ENCODE results near the gene WDR33.

WDR33 gene

GRCh38 chr2:127661072-127661649 is 149.8 kb downstream of the WDR33 start:
- Histone ChIP-seq H3K9me3 (ENCODE audit: low read length) (peaks cover 2% of the 10 kb centered on the region), H3K36me3 (ENCODE audit: insufficient read depth, low read length) (no peaks in the 10 kb centered on the region), H2AFZ (ENCODE audit: low read depth, low read length) (no peak overlapping the region), H3K27me3 (ENCODE audit: insufficient read depth, low read length) (peaks cover 35% of the 10 kb centered on the region), H3K4me1 (ENCODE audit: insufficient read depth, low read length) (peaks cover 8% of the 10 kb centered on the region), H3K4me3 (ENCODE audit: low read length) (no peak overlapping the region)

- no peak overlapping the region for H2AFZ ChIP-seq (ENCODE audit: low read depth, low read length)
- no peak overlapping the region for H3K4me3 ChIP-seq (ENCODE audit: low read length)
These were observed 150.7 kb downstream of the WDR33 start for GRCh38 chr2:127660291-127660578.

DNA sequence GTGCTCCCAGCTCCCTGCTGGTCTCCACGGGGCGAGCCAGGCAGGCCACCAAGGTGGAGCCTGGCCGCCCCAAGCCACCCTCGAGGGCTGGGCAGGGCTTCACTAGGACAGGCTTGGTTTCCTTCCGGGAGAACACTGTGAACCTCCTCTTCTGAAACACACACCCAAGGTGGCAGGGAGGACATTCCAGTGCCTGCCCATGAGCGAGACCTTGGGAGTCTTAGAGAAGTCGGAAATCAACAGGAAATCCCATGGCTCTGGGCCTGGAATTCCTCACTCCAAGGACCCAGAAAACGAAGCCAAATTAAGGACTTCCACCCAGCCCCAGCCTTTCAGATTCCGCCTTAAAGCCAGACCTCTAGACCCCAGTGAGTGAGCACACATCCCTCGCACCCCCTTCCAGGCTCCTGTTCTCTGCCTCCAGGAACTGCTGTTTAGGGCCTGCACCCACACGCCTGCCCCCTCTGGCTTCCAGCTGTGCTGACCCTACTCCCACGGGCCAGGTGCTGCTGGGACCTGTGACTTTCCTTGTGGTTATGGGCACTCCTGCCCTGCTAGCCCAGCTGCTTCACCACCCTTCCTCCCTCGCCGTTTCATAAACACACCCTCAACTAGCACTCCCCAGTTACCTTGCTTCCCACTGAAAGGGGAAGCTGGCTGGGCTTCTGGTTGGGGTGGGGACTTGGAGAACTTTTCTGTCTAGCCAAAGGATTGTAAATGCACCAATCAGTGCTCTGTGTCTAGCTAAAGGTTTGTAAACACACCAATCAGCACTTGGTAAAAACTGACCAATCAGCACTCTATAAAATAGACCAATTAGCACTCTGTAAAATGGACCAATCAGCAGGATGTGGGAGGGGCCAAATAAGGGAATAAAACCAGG is 151.3 kb downstream of the WDR33 start:
- H2AFZ ChIP-seq (ENCODE audit: low read depth, low read length): no peak overlapping the region
- H3K27me3 ChIP-seq (ENCODE audit: insufficient read depth, low read length): peaks cover 20% of the 10 kb centered on the region
- H3K4me1 ChIP-seq (ENCODE audit: insufficient read depth, low read length): peaks cover 15% of the 10 kb centered on the region
- no peak overlapping the region for H3K4me3 ChIP-seq (ENCODE audit: low read length)
- no peaks in the 10 kb centered on the region for H3K9me3 ChIP-seq (ENCODE audit: low read length)
- no peaks in the 10 kb centered on the region for H3K36me3 ChIP-seq (ENCODE audit: insufficient read depth, low read length)

More at GRCh38 chr2:127660291-127660578, 150.7 kb downstream of the WDR33 start:
- no peaks in the 10 kb centered on the region for H3K36me3 ChIP-seq (ENCODE audit: insufficient read depth, low read length)
- peaks cover 15% of the 10 kb centered on the region for H3K4me1 ChIP-seq (ENCODE audit: insufficient read depth, low read length)
- peaks cover 26% of the 10 kb centered on the region for H3K27me3 ChIP-seq (ENCODE audit: insufficient read depth, low read length)
- peaks cover 1% of the 10 kb centered on the region for H3K9me3 ChIP-seq (ENCODE audit: low read length)

DNA sequence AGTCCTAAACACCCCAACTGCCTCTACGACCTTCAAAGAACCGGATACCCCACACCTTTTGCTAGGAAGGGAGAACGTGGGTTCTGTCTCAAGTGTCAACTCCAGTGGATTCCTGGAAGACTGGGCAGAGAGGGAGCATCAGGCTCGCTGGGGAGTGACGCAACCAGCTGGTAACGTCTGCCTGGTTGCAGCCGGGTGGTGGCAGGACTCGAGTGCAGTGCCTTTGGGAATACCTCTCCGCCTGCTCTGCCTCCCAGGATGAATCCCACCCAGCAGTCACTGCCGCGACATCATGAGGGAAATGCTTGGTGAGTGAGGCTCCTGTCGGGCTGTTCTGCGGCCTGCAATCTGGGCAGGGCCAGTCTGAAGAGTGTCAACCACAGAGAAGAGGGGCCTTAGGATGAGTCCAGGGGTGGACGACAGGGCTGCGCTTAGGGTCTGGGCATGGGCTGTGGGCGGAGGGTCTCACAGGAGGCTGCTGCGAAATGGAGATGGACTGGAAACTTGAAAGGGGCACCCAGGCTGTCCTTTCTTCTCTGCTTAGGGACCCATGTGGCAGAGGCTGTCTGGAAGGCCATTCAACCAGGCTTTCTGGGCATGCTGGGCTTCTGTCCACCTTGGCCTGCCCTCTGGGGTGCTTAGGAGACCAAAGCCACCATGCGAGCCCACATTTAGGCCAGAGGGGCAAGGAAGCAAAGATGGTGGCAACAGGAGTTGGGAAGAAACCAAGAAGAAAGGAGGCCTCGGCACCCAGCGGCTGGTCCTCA is 152.1 kb downstream of the WDR33 start:
- Histone ChIP-seq H3K4me3 (ENCODE audit: low read length) (no peak overlapping the region), H2AFZ (ENCODE audit: low read depth, low read length) (no peak overlapping the region), H3K4me1 (ENCODE audit: insufficient read depth, low read length) (peaks cover 15% of the 10 kb centered on the region), H3K27me3 (ENCODE audit: insufficient read depth, low read length) (peaks cover 14% of the 10 kb centered on the region), H3K36me3 (ENCODE audit: insufficient read depth, low read length) (no peaks in the 10 kb centered on the region), H3K9me3 (ENCODE audit: low read length) (no peaks in the 10 kb centered on the region)

DNA sequence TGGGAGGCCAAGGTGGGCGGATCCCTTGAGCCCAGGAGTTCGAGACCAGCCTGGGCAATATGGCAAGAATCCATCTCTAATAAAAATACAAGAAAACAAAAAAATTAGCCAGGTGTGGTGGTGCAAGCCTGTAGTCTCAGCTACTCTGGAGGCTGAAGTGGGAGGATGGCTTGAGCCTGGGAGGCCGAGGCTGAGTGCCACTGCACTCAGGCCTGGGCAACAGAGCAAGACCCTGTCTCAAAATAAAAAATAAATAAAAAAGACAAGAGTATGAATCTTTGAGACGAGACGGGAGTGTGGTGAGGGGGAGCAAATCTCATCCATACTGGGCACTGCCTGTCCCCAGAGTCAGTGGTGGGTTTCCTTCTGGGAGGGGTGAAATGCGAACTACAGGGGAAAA is 152.8 kb downstream of the WDR33 start:
- Histone ChIP-seq H2AFZ (ENCODE audit: low read depth, low read length) (no peak overlapping the region), H3K4me1 (ENCODE audit: insufficient read depth, low read length) (peaks cover 15% of the 10 kb centered on the region), H3K9me3 (ENCODE audit: low read length) (no peaks in the 10 kb centered on the region)

GRCh38 chr2:127657232-127657595 is 153.8 kb downstream of the WDR33 start:
- H3K36me3 ChIP-seq (ENCODE audit: insufficient read depth, low read length): no peaks in the 10 kb centered on the region
- peaks cover 15% of the 10 kb centered on the region for H3K4me1 ChIP-seq (ENCODE audit: insufficient read depth, low read length)
- no peak overlapping the region for H3K4me3 ChIP-seq (ENCODE audit: low read length)
- H3K27me3 ChIP-seq (ENCODE audit: insufficient read depth, low read length): peaks cover 3% of the 10 kb centered on the region
- H2AFZ ChIP-seq (ENCODE audit: low read depth, low read length): no peak overlapping the region
- H3K9me3 ChIP-seq (ENCODE audit: low read length): no peaks in the 10 kb centered on the region

More for the DNA sequence above, 152.8 kb downstream of the WDR33 start:
- Histone ChIP-seq H3K4me3 (ENCODE audit: low read length) (no peak overlapping the region), H3K27me3 (ENCODE audit: insufficient read depth, low read length) (peaks cover 8% of the 10 kb centered on the region), H3K36me3 (ENCODE audit: insufficient read depth, low read length) (no peaks in the 10 kb centered on the region)

- Histone ChIP-seq H3K9me3 (ENCODE audit: low read length) (no peaks in the 10 kb centered on the region), H3K27me3 (ENCODE audit: insufficient read depth, low read length) (peaks cover 3% of the 10 kb centered on the region), H2AFZ (ENCODE audit: low read depth, low read length) (no peak overlapping the region), H3K4me3 (ENCODE audit: low read length) (no peak overlapping the region), H3K36me3 (ENCODE audit: insufficient read depth, low read length) (no peaks in the 10 kb centered on the region), H3K4me1 (ENCODE audit: insufficient read depth, low read length) (peaks cover 15% of the 10 kb centered on the region)
These were observed 154.3 kb downstream of the WDR33 start for GRCh38 chr2:127656569-127657231.

DNA sequence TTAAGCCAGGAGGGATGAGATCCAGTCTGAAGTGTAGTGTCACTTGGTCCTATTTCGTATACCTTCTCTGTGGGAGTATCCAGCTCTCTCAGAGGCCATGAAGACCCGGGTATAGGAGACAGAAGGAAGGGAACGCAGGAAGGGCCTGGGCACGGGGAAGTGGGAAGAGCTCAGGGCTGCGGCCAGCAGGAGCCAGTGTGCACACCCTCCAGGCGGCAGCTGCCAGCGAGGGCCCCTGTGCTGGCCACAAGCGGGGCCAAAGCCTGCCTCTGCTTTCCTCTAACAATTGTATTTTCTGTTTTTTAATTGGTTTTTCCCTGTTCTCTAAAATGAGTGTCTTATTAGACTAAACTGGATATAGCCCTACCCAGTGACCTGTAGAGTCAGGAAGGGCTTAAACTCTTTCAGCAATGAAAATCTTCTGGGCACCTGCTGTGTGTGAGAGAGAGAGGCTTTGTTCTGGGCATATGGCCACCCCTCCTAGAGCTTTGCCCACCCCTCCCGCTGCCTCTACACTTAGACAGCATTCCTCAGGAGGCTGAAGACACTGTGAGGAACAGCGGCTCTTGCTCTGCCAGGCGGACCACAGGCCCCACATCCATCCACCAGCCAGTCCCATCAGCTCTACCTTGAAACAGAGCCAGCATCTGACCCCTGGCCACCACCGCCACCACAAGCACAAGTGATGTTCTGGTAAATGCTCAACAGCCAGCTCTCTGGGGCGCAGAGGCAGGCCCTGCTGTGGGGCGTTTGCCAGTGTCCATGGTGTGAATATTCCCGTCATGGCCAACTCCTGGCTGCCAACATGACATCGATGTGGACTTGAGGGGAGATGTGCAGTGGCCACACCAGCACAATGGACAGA is 155.5 kb downstream of the WDR33 start:
- H2AFZ ChIP-seq (ENCODE audit: low read depth, low read length): no peak overlapping the region
- no peak overlapping the region for H3K4me3 ChIP-seq (ENCODE audit: low read length)
- H3K36me3 ChIP-seq (ENCODE audit: insufficient read depth, low read length): no peaks in the 10 kb centered on the region
- H3K27me3 ChIP-seq (ENCODE audit: insufficient read depth, low read length): no peaks in the 10 kb centered on the region
- no peaks in the 10 kb centered on the region for H3K9me3 ChIP-seq (ENCODE audit: low read length)
- peaks cover 8% of the 10 kb centered on the region for H3K4me1 ChIP-seq (ENCODE audit: insufficient read depth, low read length)

DNA sequence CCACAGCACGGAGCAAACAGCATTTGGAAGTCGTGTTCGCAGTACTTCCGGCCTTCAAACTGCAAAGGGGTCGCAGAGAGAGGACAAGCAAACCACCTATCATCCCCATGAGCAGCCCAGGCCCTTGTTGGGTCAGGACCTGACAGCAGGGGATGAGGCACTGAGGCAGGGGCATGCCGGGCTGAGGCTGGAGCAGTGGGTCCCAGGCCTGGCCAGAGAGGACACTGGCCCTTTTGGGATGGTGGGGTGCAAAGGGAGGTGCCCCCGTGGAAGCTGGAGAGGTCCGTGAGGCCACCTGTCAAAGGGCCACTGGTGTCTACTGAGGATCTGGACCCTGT is 156.2 kb downstream of the WDR33 start:
- Histone ChIP-seq H3K9me3 (ENCODE audit: low read length) (no peaks in the 10 kb centered on the region), H3K27me3 (ENCODE audit: insufficient read depth, low read length) (no peaks in the 10 kb centered on the region), H3K36me3 (ENCODE audit: insufficient read depth, low read length) (no peaks in the 10 kb centered on the region), H3K4me1 (ENCODE audit: insufficient read depth, low read length) (peaks cover 8% of the 10 kb centered on the region), H3K4me3 (ENCODE audit: low read length) (no peak overlapping the region), H2AFZ (ENCODE audit: low read depth, low read length) (no peak overlapping the region)

GRCh38 chr2:127654084-127654837 is 156.7 kb downstream of the WDR33 start:
- H3K27me3 ChIP-seq (ENCODE audit: insufficient read depth, low read length): no peaks in the 10 kb centered on the region
- H3K36me3 ChIP-seq (ENCODE audit: insufficient read depth, low read length): no peaks in the 10 kb centered on the region
- no peak overlapping the region for H2AFZ ChIP-seq (ENCODE audit: low read depth, low read length)
- no peaks in the 10 kb centered on the region for H3K9me3 ChIP-seq (ENCODE audit: low read length)
- peaks cover 8% of the 10 kb centered on the region for H3K4me1 ChIP-seq (ENCODE audit: insufficient read depth, low read length)
- no peak overlapping the region for H3K4me3 ChIP-seq (ENCODE audit: low read length)

DNA sequence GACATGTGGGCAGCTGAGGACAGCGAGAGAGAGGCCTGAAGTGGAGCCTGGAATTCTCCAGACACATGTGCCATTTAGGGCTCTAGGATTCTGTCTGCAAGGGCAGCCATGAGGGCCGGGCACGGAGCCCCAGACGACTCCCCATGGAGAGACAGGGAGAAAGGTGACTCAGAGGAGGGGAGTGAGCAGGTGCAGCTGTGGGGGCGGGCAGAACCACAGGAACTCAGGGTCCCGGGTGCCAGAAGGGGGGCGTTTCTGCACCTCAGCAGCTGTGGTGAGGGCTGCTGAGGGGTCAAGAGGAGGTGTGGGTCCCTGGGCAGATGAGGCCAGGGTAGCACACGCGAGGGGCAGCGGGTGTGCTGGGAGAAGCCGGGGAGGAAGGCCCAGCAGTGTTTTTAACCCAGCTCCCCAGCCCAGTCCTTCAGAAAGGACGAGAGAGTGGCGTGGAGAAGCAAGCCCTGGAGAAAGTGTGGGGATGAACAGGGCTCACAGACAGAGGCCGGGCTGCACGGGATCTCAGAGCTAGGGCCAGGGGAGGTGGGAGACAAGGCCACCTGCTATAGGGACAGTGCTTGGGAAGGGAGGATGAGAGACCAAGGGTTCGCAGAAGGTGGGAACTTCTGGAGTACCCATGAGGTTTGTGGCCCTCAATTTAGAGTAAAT is 157.4 kb downstream of the WDR33 start:
- Histone ChIP-seq H3K27me3 (ENCODE audit: insufficient read depth, low read length) (no peaks in the 10 kb centered on the region), H3K4me3 (ENCODE audit: low read length) (no peak overlapping the region), H3K36me3 (ENCODE audit: insufficient read depth, low read length) (no peaks in the 10 kb centered on the region), H2AFZ (ENCODE audit: low read depth, low read length) (no peak overlapping the region), H3K4me1 (ENCODE audit: insufficient read depth, low read length) (peaks cover 8% of the 10 kb centered on the region), H3K9me3 (ENCODE audit: low read length) (no peaks in the 10 kb centered on the region)

All from neuron (in vitro differentiated cells).